DOHH2 (cell line): ENCODE results near the gene DPP7.

Experiments
- CTCF ChIP-seq: fragments of 200-600 bp; sonication (generic); IDR thresholded peaks from one replicate; pipeline ENCODE4 v1.5.1; 2014; ENCODE audit warnings: antibody characterized with exemption, mild to moderate bottlenecking, low read depth, low read length; ENCODE audit not compliant: poor library complexity, severe bottlenecking
- EZH2phosphoT487 ChIP-seq: fragments of 200-600 bp; sonication (generic); IDR thresholded peaks from 2 replicates; pipeline ENCODE4 v1.6.1; 2017; ENCODE audit warnings: borderline replicate concordance, mild to moderate bottlenecking, antibody characterized with exemption, low read length, moderate library complexity, mixed read lengths

GRCh38 chr9:137075275-137075775 is 39.2 kb downstream of the DPP7 start:
- TF ChIP-seq CTCF = no peak
- TF ChIP-seq EZH2phosphoT487 = no peak
